Endothelial cell of umbilical vein (primary cell): Measurements from ENCODE around the gene ZCCHC14. TPM values are rescaled to one million over a fixed set of nuclear protein-coding genes. Genes with fewer than 3 reads are reported as not detected.

Experiments
- BruUV-seq: library from RNA; stranded (reverse); fragments of 400-500 nt; replicated peaks from 2 replicates; lab custom pipeline; 2021; lab: Mats Ljungman, UMichigan
- CTCF ChIA-PET: fragments of 300-600, 350-600 bp; sonication (Branson Sonifier 250); formaldehyde crosslinking; loops from one replicate; lab custom pipeline; 2021; ENCODE audit warnings: antibody characterized with exemption, inconsistent platforms; lab: Charles Lee
- POLR2A ChIA-PET: fragments of 300-600, 350-600 bp; sonication (Branson Sonifier 250); formaldehyde crosslinking; loops from one replicate; lab custom pipeline; 2021; ENCODE audit warnings: antibody characterized with exemption, inconsistent platforms; lab: Charles Lee
- DNase-seq: peaks from one replicate; pipeline ENCODE4 v3.0.0-alpha.2; 2011; ENCODE audit warnings: low read depth, low spot score
- FAIRE-seq: peaks from 2 replicates; lab custom pipeline; 2011; peaks lifted over from hg19 to GRCh38; lab: Jason Lieb, UNC
- H2AFZ ChIP-seq: 2 replicates; pipeline ENCODE4 v1.6.0; 2012; ENCODE audit warnings: low read depth, low read length, control low read depth, inconsistent platforms
- H3K27ac ChIP-seq: 2 replicates; pipeline ENCODE4 v1.5.1; 2011; ENCODE audit warnings: low read depth, mild to moderate bottlenecking, control low read depth, low read length, moderate library complexity; ENCODE audit not compliant: insufficient read depth
- H3K27me3 ChIP-seq, 2 experiments: 2 replicates each; pipeline versions ENCODE4 v1.6.0 to v1.6.1; 2011; ENCODE audit warnings: low read length in 2 of 2, mixed read lengths in 1 of 2; ENCODE audit not compliant: control insufficient read depth in 2 of 2, insufficient read depth in 2 of 2
- H3K36me3 ChIP-seq, 2 experiments: 2 replicates in 1 of 2; 3 replicates in 1 of 2; pipeline ENCODE4 v1.5.1; 2011; ENCODE audit warnings: low read length in 2 of 2, mild to moderate bottlenecking in 1 of 2, moderate library complexity in 1 of 2; ENCODE audit not compliant: control insufficient read depth in 2 of 2, insufficient read depth in 2 of 2; ENCODE audit errors: extremely low read depth in 1 of 2
- H3K4me1 ChIP-seq: 3 replicates; pipeline ENCODE4 v1.5.1; 2011; ENCODE audit warnings: mild to moderate bottlenecking, low read length; ENCODE audit not compliant: control insufficient read depth, insufficient read depth; ENCODE audit errors: extremely low read depth
- H3K4me2 ChIP-seq: 2 replicates; pipeline ENCODE4 v1.6.1; 2011; ENCODE audit warnings: low read length, control low read depth, mixed read lengths; ENCODE audit not compliant: insufficient read depth
- H3K4me3 ChIP-seq, 3 experiments: fragments of 200-600 bp in 1 of 3; sonication (generic), shearing (Covaris generic) in 1 of 3; replicated peaks in 1 of 3; 2 replicates each; pipeline ENCODE4 v1.5.1; 2011 to 2016; ENCODE audit warnings: control low read depth in 3 of 3, low read length in 3 of 3, mild to moderate bottlenecking in 2 of 3, inconsistent platforms in 1 of 3, low read depth in 1 of 3, moderate library complexity in 1 of 3; ENCODE audit not compliant: insufficient read depth in 1 of 3
- H3K79me2 ChIP-seq: 2 replicates; pipeline ENCODE4 v1.6.0; 2012; ENCODE audit warnings: low read length, inconsistent platforms; ENCODE audit not compliant: control insufficient read depth, insufficient read depth
- H3K9ac ChIP-seq: replicated peaks from 2 replicates; pipeline ENCODE3; 2011; ENCODE audit warnings: low read length, control low read depth; ENCODE audit not compliant: insufficient read depth; ENCODE audit errors: extremely low read depth
- H3K9me1 ChIP-seq: replicated peaks from 3 replicates; pipeline ENCODE4 v1.6.0; 2011; ENCODE audit warnings: mild to moderate bottlenecking, low read length; ENCODE audit not compliant: control insufficient read depth, insufficient read depth; ENCODE audit errors: extremely low read depth
- H3K9me3 ChIP-seq: replicated peaks from 2 replicates; pipeline ENCODE4 v1.5.1; 2012; ENCODE audit warnings: low read length, inconsistent platforms; ENCODE audit not compliant: control insufficient read depth, insufficient read depth
- H4K20me1 ChIP-seq: replicated peaks from 2 replicates; pipeline ENCODE3; 2011; ENCODE audit warnings: mild to moderate bottlenecking, low read length; ENCODE audit not compliant: control insufficient read depth, insufficient read depth; ENCODE audit errors: extremely low read depth
- EZH2 ChIP-seq: IDR thresholded peaks from 2 replicates; pipeline ENCODE4 v1.6.1; 2012; ENCODE audit warnings: borderline replicate concordance, low read depth, mild to moderate bottlenecking, moderate library complexity, low read length, inconsistent platforms; ENCODE audit not compliant: severe bottlenecking
- FOS ChIP-seq: IDR thresholded peaks from 2 replicates; pipeline ENCODE4 v1.6.1; 2011; ENCODE audit warnings: mild to moderate bottlenecking, low read length, moderate library complexity, borderline replicate concordance; ENCODE audit not compliant: insufficient read depth
- GATA2 ChIP-seq: IDR thresholded peaks from 2 replicates; pipeline ENCODE4 v1.7.0; 2011; ENCODE audit warnings: low read depth, mild to moderate bottlenecking, moderate library complexity, mixed read lengths, low read length; ENCODE audit not compliant: insufficient read length, insufficient read depth
- JUN ChIP-seq: IDR thresholded peaks from 2 replicates; pipeline ENCODE4 v1.6.1; 2011; ENCODE audit warnings: borderline replicate concordance, low read depth; ENCODE audit not compliant: insufficient read length, insufficient read depth
- MYC ChIP-seq: IDR thresholded peaks from one replicate; pipeline ENCODE4 v1.6.1; 2011; ENCODE audit warnings: mild to moderate bottlenecking, low read depth, low read length
- POLR2A ChIP-seq: IDR thresholded peaks from 2 replicates; pipeline ENCODE4 v1.6.1; 2012; ENCODE audit warnings: low read depth, mild to moderate bottlenecking, control low read depth, low read length
- POLR2AphosphoS5 ChIP-seq: IDR thresholded peaks from 2 replicates; pipeline ENCODE4 v1.6.1; 2012; ENCODE audit warnings: low read depth, mild to moderate bottlenecking, control low read depth, low read length, moderate library complexity; ENCODE audit not compliant: insufficient read depth
- dilution Hi-C: fragments of 300-500 bp; cut with MboI; formaldehyde crosslinking; loops from one replicate; pipeline ENCODE4 v1.15.0; 2019; ENCODE audit warnings: low sequenced_read_pairs; ENCODE audit not compliant: extremely low pct_ligation_motif_present
- intact Hi-C: fragments of 100-400 bp; cut with micrococcal nuclease; formaldehyde crosslinking; loops from one replicate; pipeline ENCODE4 v1.10.0; 2022
- polyA plus RNA-seq, 4 experiments: library from polyadenylated mRNA; depleted of rRNA in 3 of 4; stranded (reverse) in 3 of 4; unstranded in 1 of 4; fragments of >200 nt; gene quantifications; 2 replicates each; pipeline versions ENCODE4 v1.2.1 to v1.2.3, GENCODE V29; 2011 to 2012; ENCODE audit warnings: missing spikeins in 1 of 4
- total RNA-seq: library from RNA; stranded (reverse); gene quantifications from 2 replicates; pipeline ENCODE4 v1.2.3, GENCODE V29; 2021
- TF ChIP-seq, protein P1 (sequence below): IDR thresholded peaks from 2 replicates; pipeline ENCODE4 v1.6.1; 2011; ENCODE audit not compliant: insufficient read depth, insufficient read length
- TF ChIP-seq, protein P2 (sequence below), 2 donors: IDR thresholded peaks; 1 replicate in 1 of 2; 2 replicates in 1 of 2; pipeline ENCODE4 v1.5.1; 2011; ENCODE audit warnings: low read length in 2 of 2, mild to moderate bottlenecking in 2 of 2, moderate library complexity in 2 of 2, control low read depth in 1 of 2, inconsistent platforms in 1 of 2, low read depth in 1 of 2; ENCODE audit not compliant: insufficient read depth in 1 of 2; ENCODE audit errors: extremely low read depth in 1 of 2

The ZCCHC14 gene
- total and polyA plus RNA-seq, 2 donors (not counting 3 experiments of a cell fraction or from before 2014, with no cell fraction given), result 9.5 to 30.9 TPM

DNA sequence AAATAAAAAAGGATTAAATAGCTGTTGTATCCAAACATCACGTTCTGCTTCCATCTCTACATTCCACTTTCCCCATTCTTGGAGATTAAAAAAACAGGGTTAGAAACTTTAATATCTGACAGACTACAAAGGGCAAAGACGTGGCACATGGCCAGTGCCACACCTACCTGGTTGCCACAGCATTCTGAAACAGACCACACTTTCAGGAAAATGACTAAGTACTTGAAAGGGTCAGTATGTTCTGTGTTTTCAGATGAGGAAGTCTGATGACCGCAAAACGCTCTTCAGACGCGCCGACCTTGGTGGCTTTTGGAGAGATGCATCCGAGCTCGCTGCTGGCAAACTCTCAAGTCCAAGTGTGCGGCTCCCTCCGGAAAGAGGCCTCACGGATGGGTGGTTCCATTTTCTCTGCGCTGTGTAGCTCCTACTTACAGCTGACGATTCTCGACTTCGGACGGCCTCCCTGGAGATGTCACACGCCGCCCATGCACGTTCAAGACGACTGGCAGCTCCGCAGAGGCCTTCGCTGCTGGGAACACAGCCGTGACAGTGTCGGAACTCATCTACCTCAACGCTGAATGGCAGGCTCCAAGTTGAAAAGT lies 85.2 kb downstream of the ZCCHC14 start:
- no TSS peak for BruUV-seq
- H4K20me1 ChIP-seq, result no peaks in the 10 kb centered on the region
- H3K36me3 ChIP-seq, result peaks cover 13 to 45% of the 10 kb centered on the region in 2 experiments
- dilution Hi-C loops, result no loop called here
- H3K27me3 ChIP-seq, result no peaks in the 10 kb centered on the region
- ChIA-PET CTCF (interaction anchor here (0.7 to 2.4 kb wide), 8 partner anchors 9 to 228 kb away, joined by 3 to 20 read pairs (median 6); partner anchors contain the start of gene FBXO31), POLR2A (interaction anchor here (0.8 to 1.0 kb wide), 3 partner anchors 13 to 28 kb away, joined by 3 to 4 read pairs (median 4); partner anchors contain the start of gene FBXO31)
- H3K4me3 ChIP-seq, result peak overlapping the region in 1 of 3 experiments; percentile 39
- H2AFZ ChIP-seq, result no peak overlapping the region
- H3K79me2 ChIP-seq, result no peaks in the 10 kb centered on the region
- peak overlapping the region; percentile 73 for H3K4me2 ChIP-seq
- intact Hi-C loops, result loop anchor here (1.0 to 10.0 kb wide), 4 partner anchors 15 to 357 kb away; partner anchors contain the start of genes KLHDC4, MAP1LC3B and ZCCHC14
- H3K4me1 ChIP-seq, result peaks cover 20% of the 10 kb centered on the region
- H3K9me3 ChIP-seq, result no peaks in the 10 kb centered on the region
- H3K9ac ChIP-seq, result peak overlapping the region; percentile 72
- no peaks in the 10 kb centered on the region for H3K9me1 ChIP-seq
- H3K27ac ChIP-seq, result peak overlapping the region; percentile 82
- FAIRE-seq (peak; percentile 97), DNase-seq (peak; percentile 95)
- TF ChIP-seq GATA2, result peak; percentile 88
- TF ChIP-seq, protein P1, sequence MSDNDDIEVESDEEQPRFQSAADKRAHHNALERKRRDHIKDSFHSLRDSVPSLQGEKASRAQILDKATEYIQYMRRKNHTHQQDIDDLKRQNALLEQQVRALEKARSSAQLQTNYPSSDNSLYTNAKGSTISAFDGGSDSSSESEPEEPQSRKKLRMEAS, result peak; percentile 52
- peak; percentile 85 for TF ChIP-seq FOS
- TF ChIP-seq EZH2, result no peak
- peak; percentile 28 for TF ChIP-seq POLR2A
- peak; percentile 82 for TF ChIP-seq JUN
- no peak for TF ChIP-seq MYC
- TF ChIP-seq, protein P2, sequence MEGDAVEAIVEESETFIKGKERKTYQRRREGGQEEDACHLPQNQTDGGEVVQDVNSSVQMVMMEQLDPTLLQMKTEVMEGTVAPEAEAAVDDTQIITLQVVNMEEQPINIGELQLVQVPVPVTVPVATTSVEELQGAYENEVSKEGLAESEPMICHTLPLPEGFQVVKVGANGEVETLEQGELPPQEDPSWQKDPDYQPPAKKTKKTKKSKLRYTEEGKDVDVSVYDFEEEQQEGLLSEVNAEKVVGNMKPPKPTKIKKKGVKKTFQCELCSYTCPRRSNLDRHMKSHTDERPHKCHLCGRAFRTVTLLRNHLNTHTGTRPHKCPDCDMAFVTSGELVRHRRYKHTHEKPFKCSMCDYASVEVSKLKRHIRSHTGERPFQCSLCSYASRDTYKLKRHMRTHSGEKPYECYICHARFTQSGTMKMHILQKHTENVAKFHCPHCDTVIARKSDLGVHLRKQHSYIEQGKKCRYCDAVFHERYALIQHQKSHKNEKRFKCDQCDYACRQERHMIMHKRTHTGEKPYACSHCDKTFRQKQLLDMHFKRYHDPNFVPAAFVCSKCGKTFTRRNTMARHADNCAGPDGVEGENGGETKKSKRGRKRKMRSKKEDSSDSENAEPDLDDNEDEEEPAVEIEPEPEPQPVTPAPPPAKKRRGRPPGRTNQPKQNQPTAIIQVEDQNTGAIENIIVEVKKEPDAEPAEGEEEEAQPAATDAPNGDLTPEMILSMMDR (IDR thresholded peaks at IDR 0.05; ENCODE audit: extremely low read depth in 1 of 2, insufficient read depth in 1 of 2, low read depth in 1 of 2, low read length in 2 of 2), result no peak
- TF ChIP-seq POLR2AphosphoS5, result peak; percentile 97
